Natural killer cell treated with Interleukin-12 subunit alpha and Interleukin-12 subunit beta and Interleukin-15 and Interleukin-18, amount 100 ng/mL, for 72 hours (primary cell): ENCODE results near the gene PIGN. TPM values are rescaled to one million over a fixed set of nuclear protein-coding genes. Genes with fewer than 3 reads are reported as not detected.

Experiments used
- ATAC-seq, 2 donors: fragments of 150-1000 bp; cut with Tn5 transposase in 1 of 2; sonication (Bioruptor Pico), chemical (Tn5 transposase) in 1 of 2; 2 replicates each; pipeline ENCODE4 v1.10.0; 2021
- DNase-seq: peaks from one replicate; pipeline ENCODE4 v3.0.0; 2022; ENCODE audit warnings: low spot score
- H3K27ac Mint-ChIP-seq, 2 donors: 1 replicate in 1 of 2; 2 replicates in 1 of 2; pipeline ENCODE4 v1.8.0; 2022; ENCODE audit warnings: mixed read lengths in 2 of 2, mild to moderate bottlenecking in 1 of 2, moderate library complexity in 1 of 2
- H3K27me3 Mint-ChIP-seq, 2 donors: 1 replicate in 1 of 2; 2 replicates in 1 of 2; pipeline ENCODE4 v1.8.0; 2022; ENCODE audit warnings: mixed read lengths in 2 of 2
- H3K36me3 Mint-ChIP-seq: one replicate; pipeline ENCODE4 v1.8.0; 2022; ENCODE audit warnings: mixed read lengths
- H3K4me1 Mint-ChIP-seq, 2 donors: 1 replicate in 1 of 2; 2 replicates in 1 of 2; pipeline ENCODE4 v1.8.0; 2022; ENCODE audit warnings: low read depth in 2 of 2, mixed read lengths in 2 of 2, mild to moderate bottlenecking in 1 of 2
- H3K4me3 Mint-ChIP-seq: one replicate; pipeline ENCODE4 v1.8.0; 2022; ENCODE audit warnings: mixed read lengths
- H3K9me3 Mint-ChIP-seq: 2 replicates; pipeline ENCODE4 v1.8.0; 2022; ENCODE audit warnings: mixed read lengths
- total RNA-seq, 2 donors: library from RNA; stranded (reverse); gene quantifications; one replicate each; pipeline ENCODE4 v1.2.3, GENCODE V29; 2022

Gene PIGN
- total RNA-seq, 2 donors from 2014 or later, result 35.7 to 53.6 TPM

- H3K36me3 Mint-ChIP-seq, result peaks cover 5% of the 10 kb centered on the region
- H3K27ac Mint-ChIP-seq, result no peak overlapping the region
- H3K9me3 Mint-ChIP-seq, result no peaks in the 10 kb centered on the region
- H3K27me3 Mint-ChIP-seq, result no peaks in the 10 kb centered on the region
- H3K4me1 Mint-ChIP-seq, result no peaks in the 10 kb centered on the region
- DNase-seq, result no peak
- no peak overlapping the region for H3K4me3 Mint-ChIP-seq
- no peak for ATAC-seq
Measured at GRCh38 chr18:62118328-62118727, 68.5 kb downstream of the PIGN start.

GRCh38 chr18:62109676-62110075 is 77.2 kb downstream of the PIGN start:
- no peak for ATAC-seq
- Mint-ChIP-seq H3K27me3 (no peaks in the 10 kb centered on the region), H3K9me3 (no peaks in the 10 kb centered on the region), H3K27ac (no peak overlapping the region), H3K4me3 (no peak overlapping the region), H3K4me1 (no peaks in the 10 kb centered on the region), H3K36me3 (no peaks in the 10 kb centered on the region)
- DNase-seq, result no peak

GRCh38 chr18:62107881-62108280 is 79.0 kb downstream of the PIGN start:
- no peaks in the 10 kb centered on the region for H3K9me3 Mint-ChIP-seq
- no peaks in the 10 kb centered on the region for H3K4me1 Mint-ChIP-seq
- ATAC-seq (no peak), DNase-seq (no peak)
- no peaks in the 10 kb centered on the region for H3K27me3 Mint-ChIP-seq
- H3K4me3 Mint-ChIP-seq, result no peak overlapping the region
- H3K27ac Mint-ChIP-seq, result no peak overlapping the region
- no peaks in the 10 kb centered on the region for H3K36me3 Mint-ChIP-seq

GRCh38 chr18:62106271-62106670 is 80.6 kb downstream of the PIGN start:
- Mint-ChIP-seq H3K4me1 (no peaks in the 10 kb centered on the region), H3K27me3 (no peaks in the 10 kb centered on the region), H3K27ac (no peak overlapping the region), H3K9me3 (no peaks in the 10 kb centered on the region), H3K4me3 (no peak overlapping the region), H3K36me3 (no peaks in the 10 kb centered on the region)
- no peak for DNase-seq
- no peak for ATAC-seq

- DNase-seq (no peak), ATAC-seq (no peak)
- Mint-ChIP-seq H3K4me3 (no peak overlapping the region), H3K36me3 (no peaks in the 10 kb centered on the region), H3K4me1 (no peaks in the 10 kb centered on the region), H3K27me3 (no peaks in the 10 kb centered on the region), H3K9me3 (no peaks in the 10 kb centered on the region), H3K27ac (no peak overlapping the region)
Measured at GRCh38 chr18:62105376-62105775, 81.5 kb downstream of the PIGN start.

- Mint-ChIP-seq H3K27ac (no peak overlapping the region), H3K4me1 (peaks cover 0 to 2% of the 10 kb centered on the region in 2 donors), H3K27me3 (no peaks in the 10 kb centered on the region), H3K4me3 (no peak overlapping the region), H3K9me3 (peaks cover 5% of the 10 kb centered on the region), H3K36me3 (peaks cover 14% of the 10 kb centered on the region)
- DNase-seq (no peak), ATAC-seq (no peak)
Measured at GRCh38 chr18:62102221-62102620, 84.6 kb downstream of the PIGN start.

GRCh38 chr18:62101321-62101721 is 85.5 kb downstream of the PIGN start:
- H3K27me3 Mint-ChIP-seq, result no peaks in the 10 kb centered on the region
- no peak overlapping the region for H3K27ac Mint-ChIP-seq
- ATAC-seq, result no peak
- H3K4me3 Mint-ChIP-seq, result no peak overlapping the region
- H3K4me1 Mint-ChIP-seq, result peaks cover 0 to 2% of the 10 kb centered on the region in 2 donors
- H3K9me3 Mint-ChIP-seq, result peaks cover 5% of the 10 kb centered on the region
- peaks cover 14% of the 10 kb centered on the region for H3K36me3 Mint-ChIP-seq
- DNase-seq, result no peak

GRCh38 chr18:62098960-62099359 is 87.9 kb downstream of the PIGN start:
- DNase-seq, result no peak
- Mint-ChIP-seq H3K27ac (no peak overlapping the region), H3K4me3 (no peak overlapping the region), H3K4me1 (peaks cover 0 to 2% of the 10 kb centered on the region in 2 donors), H3K9me3 (peaks cover 5% of the 10 kb centered on the region), H3K27me3 (no peaks in the 10 kb centered on the region), H3K36me3 (peaks cover 14% of the 10 kb centered on the region)
- ATAC-seq, result no peak

- H3K27ac Mint-ChIP-seq, result no peak overlapping the region
- peaks cover 14% of the 10 kb centered on the region for H3K36me3 Mint-ChIP-seq
- ATAC-seq (no peak), DNase-seq (no peak)
- H3K9me3 Mint-ChIP-seq, result peaks cover 5% of the 10 kb centered on the region
- H3K27me3 Mint-ChIP-seq, result no peaks in the 10 kb centered on the region
- no peak overlapping the region for H3K4me3 Mint-ChIP-seq
- peaks cover 0 to 2% of the 10 kb centered on the region in 2 donors for H3K4me1 Mint-ChIP-seq
Measured at GRCh38 chr18:62097698-62098097, 89.2 kb downstream of the PIGN start.

GRCh38 chr18:62091487-62092120 is 95.3 kb downstream of the PIGN start:
- peaks cover 0 to 4% of the 10 kb centered on the region in 2 donors for H3K4me1 Mint-ChIP-seq
- H3K36me3 Mint-ChIP-seq, result peaks cover 13% of the 10 kb centered on the region
- H3K4me3 Mint-ChIP-seq, result no peak overlapping the region
- no peak for DNase-seq
- no peaks in the 10 kb centered on the region for H3K27me3 Mint-ChIP-seq
- no peaks in the 10 kb centered on the region for H3K9me3 Mint-ChIP-seq
- no peak for ATAC-seq
- no peak overlapping the region for H3K27ac Mint-ChIP-seq

- Mint-ChIP-seq H3K4me3 (no peak overlapping the region), H3K27ac (no peak overlapping the region), H3K4me1 (peaks cover 0 to 5% of the 10 kb centered on the region in 2 donors), H3K36me3 (peaks cover 15% of the 10 kb centered on the region), H3K9me3 (no peaks in the 10 kb centered on the region), H3K27me3 (no peaks in the 10 kb centered on the region)
- no peak for ATAC-seq
- no peak for DNase-seq
Measured at GRCh38 chr18:62089174-62089573, 97.7 kb downstream of the PIGN start.

- Mint-ChIP-seq H3K9me3 (no peaks in the 10 kb centered on the region), H3K27me3 (no peaks in the 10 kb centered on the region), H3K36me3 (peaks cover 15% of the 10 kb centered on the region), H3K27ac (no peak overlapping the region), H3K4me1 (peaks cover 0 to 5% of the 10 kb centered on the region in 2 donors), H3K4me3 (no peak overlapping the region)
- no peak for ATAC-seq
- no peak for DNase-seq
Measured at GRCh38 chr18:62088156-62088555, 98.7 kb downstream of the PIGN start.

GRCh38 chr18:62085756-62086155 is 101.1 kb downstream of the PIGN start:
- no peak for DNase-seq
- peaks cover 0 to 8% of the 10 kb centered on the region in 2 donors for H3K4me1 Mint-ChIP-seq
- ATAC-seq, result no peak
- no peak overlapping the region for H3K27ac Mint-ChIP-seq
- no peaks in the 10 kb centered on the region for H3K9me3 Mint-ChIP-seq
- H3K36me3 Mint-ChIP-seq, result peaks cover 15% of the 10 kb centered on the region
- H3K27me3 Mint-ChIP-seq, result no peaks in the 10 kb centered on the region
- H3K4me3 Mint-ChIP-seq, result no peak overlapping the region

- H3K27me3 Mint-ChIP-seq, result no peaks in the 10 kb centered on the region
- H3K9me3 Mint-ChIP-seq, result no peaks in the 10 kb centered on the region
- peaks cover 7 to 11% of the 10 kb centered on the region in 2 donors for H3K4me1 Mint-ChIP-seq
- peaks cover 4% of the 10 kb centered on the region for H3K36me3 Mint-ChIP-seq
- no peak for ATAC-seq
- H3K27ac Mint-ChIP-seq, result no peak overlapping the region
- DNase-seq, result no peak
- H3K4me3 Mint-ChIP-seq, result no peak overlapping the region
Measured at GRCh38 chr18:62081761-62082294, 105.0 kb downstream of the PIGN start.

- ATAC-seq (no peak), DNase-seq (no peak)
- H3K9me3 Mint-ChIP-seq, result no peaks in the 10 kb centered on the region
- no peaks in the 10 kb centered on the region for H3K27me3 Mint-ChIP-seq
- H3K4me1 Mint-ChIP-seq, result peaks cover 7 to 8% of the 10 kb centered on the region in 2 donors
- H3K36me3 Mint-ChIP-seq, result no peaks in the 10 kb centered on the region
- no peak overlapping the region for H3K27ac Mint-ChIP-seq
- no peak overlapping the region for H3K4me3 Mint-ChIP-seq
Measured at GRCh38 chr18:62081248-62081647, 105.6 kb downstream of the PIGN start.
